ENCODE results near the gene GJC1. TPM values are rescaled to one million over a fixed set of nuclear protein-coding genes. Genes with fewer than 3 reads are reported as not detected.

Gene GJC1
- 19.9 TPM for total RNA-seq

DNA sequence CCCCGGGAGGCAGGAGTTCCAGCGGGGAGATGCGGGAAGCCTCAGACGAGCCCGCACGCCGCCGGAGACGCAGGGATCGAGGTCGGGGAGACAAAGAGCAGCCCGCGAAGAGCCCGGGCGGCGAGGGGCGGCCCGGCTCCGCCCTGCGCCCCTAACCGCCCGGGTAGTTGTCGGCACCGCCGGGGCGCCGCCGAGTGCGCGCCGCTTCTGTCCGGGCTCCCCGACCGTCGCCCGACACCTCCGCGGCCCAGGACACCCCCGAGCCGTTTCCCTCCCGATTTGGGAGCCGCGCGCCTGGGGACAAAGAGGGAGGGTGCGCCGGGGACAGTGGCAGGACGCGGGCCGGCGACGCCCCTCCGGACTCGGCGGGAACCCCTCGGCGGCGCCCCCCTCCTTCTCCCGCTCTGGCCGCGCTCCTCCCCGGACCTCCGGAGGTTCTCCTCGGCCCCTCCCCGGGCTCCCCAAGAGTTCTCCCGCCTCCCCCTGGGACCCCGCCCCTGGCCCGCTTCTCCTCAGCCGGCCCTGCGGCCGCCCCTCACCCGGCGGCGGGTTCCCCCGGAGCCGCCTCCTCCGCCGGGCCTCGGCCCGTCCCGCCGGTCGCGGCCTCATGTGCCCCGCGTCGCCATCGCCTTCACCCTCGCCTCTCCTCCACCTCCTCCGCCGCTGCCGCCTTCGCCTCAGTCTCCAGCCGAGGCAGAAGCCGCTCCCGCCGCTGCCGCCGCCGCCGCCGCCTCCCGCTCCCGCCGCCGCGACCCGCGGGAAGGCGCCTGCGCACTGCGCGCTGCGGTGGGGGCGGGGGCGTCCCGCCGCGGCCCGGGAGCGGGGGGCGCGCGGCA, at the start of gene GJC1:
Gene GJC1, minus strand, starts transcription at position 765 of the 836 bp plus-strand sequence. CDS start 24,470 bp downstream, outside the sequence.
- no peak for DNase-seq

GRCh38 chr17:44879376-44879775, 49.3 kb upstream of the GJC1 start:
- no peak for DNase-seq

GRCh38 chr17:44878627-44879221, 48.6 kb upstream of the GJC1 start:
- peak; percentile 35 for DNase-seq

- DNase-seq, result no peak
Observed at GRCh38 chr17:44877121-44877520, 47.0 kb upstream of the GJC1 start.

DNA sequence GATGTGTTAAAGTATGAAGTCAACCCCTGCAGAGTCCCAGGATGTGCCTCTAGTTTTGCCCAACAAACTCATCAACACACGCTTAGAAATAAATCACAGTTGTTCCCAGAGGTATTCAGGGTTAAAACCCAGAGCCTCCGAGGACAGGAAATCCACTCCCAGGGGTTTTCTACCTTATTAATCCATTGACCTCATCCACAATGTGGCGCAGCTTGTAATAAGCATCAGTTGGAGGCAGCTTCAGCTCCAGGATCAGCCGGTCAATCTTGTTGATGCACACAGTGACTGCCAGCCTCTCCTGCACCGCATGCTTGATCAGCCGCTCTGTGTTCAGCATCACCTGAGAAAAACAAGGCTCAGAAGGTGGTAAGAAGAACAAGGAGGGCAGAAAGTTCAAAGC, 45.7 kb upstream of the GJC1 start:
- no peak for DNase-seq

DNA sequence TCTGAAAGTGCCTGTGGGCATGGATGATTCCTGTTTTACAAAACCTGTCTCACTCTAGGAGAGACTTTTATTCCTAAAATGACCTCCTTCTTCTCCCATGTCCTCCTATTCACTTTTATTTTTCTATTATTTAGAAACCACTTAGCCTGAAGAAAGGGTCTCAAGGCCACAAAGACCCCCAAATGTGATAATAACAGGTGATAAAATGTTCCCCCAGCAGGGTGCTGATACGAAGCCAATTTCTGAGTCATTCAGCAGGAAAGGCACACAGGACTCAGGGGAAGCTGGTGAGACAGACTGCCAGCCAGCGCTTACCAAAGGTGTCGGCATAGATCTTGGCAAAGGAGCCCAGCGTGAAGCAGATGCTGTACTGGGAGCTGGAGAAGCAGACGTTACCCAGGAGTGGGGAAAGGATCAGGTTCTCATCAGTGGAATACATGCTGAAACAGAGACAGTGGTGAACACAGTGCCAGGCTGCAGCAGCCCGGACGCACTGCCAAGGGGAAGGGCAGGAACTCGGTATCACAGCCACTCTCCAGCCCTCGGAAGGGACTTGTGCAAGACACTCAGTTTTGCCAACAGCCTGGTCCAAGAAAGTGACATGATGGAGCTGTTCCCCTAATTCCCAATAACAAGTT, 42.2 kb upstream of the GJC1 start:
- no peak for DNase-seq

- no peak for DNase-seq
Observed at GRCh38 chr17:44871556-44871955, 41.5 kb upstream of the GJC1 start.

- no peak for DNase-seq
Observed at GRCh38 chr17:44867841-44868240, 37.8 kb upstream of the GJC1 start.

GRCh38 chr17:44865931-44866330, 35.8 kb upstream of the GJC1 start:
- peak; percentile 74 for DNase-seq

DNA sequence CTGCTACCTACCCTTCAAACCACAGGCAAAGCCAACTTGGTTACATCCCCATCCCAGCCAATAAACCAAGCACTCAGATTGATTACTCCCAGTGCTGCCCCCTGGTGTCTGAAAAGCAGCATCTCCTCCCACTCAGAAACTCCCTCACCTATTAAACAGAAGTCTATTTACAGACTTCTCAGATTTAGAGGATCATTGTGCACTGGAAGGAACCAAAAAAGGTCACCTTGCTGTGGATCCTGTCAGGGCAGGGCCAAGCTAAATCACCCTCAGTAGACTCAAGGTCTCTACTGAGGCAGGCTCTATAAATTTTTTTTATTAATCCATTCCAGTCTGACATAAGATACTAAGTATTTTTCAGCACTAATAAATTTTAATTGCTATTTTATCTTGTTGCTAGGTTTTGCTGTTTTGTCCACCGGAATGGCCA, 35.2 kb upstream of the GJC1 start:
- peak; percentile 44 for DNase-seq

DNA sequence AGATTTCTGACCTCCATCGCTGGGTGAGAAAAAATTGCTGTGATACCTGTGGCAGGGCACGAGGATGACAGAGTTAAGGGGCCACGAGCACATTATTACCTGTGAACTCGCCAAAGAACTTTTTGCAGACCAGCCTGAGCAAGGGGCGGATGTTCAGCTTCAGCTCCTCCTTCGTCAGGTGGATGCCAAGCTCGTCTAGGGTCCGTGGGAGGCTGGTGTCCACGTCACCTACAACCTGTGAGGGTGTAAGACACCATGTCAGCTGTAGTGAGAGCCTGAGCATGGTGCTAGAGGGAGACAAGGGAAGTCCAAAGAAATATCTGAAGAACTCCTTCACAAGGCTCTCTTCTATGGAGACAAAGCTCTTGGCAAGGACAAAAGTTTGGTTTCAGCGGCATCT, 34.7 kb upstream of the GJC1 start:
- DNase-seq, result no peak

DNA sequence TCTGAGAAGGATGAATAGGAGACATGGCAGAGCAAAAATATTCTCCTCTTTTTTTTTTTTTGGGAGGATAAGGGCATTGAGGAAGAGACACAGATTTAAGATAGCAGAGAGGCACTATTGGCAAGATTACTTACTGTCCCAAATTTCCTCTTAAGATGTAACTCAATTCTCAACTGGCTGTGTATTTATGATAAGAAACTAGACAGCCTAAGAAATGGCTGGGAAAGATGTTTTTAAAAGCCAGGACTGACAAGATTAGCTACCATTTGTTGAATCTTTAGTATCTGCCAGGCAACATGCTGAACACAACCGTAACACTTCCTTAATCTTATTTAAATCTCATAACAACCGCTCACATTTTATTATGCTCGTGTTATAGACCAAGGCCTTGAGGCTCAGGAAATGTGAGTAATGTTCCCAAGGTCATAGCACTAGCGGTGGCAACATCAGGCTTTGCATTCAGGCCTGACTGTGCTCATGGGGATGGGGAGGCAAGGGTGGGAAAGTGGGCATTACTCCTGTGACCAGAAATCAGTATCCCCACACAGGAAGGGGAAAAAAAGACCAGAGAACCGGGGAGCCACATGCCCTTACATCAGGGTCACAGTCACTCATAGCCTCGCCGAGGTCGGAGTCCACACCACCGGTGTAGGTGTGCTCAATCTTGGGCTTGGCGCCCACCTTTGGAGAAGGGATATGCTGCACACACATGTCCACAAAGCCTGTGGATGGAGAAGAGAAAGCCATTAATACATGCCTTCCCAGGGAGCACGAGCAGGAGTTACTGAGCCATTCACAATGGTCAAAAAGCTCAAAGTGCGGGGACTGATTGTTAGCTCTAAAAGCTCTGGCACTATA, 33.2 kb upstream of the GJC1 start:
- no peak for DNase-seq

DNA sequence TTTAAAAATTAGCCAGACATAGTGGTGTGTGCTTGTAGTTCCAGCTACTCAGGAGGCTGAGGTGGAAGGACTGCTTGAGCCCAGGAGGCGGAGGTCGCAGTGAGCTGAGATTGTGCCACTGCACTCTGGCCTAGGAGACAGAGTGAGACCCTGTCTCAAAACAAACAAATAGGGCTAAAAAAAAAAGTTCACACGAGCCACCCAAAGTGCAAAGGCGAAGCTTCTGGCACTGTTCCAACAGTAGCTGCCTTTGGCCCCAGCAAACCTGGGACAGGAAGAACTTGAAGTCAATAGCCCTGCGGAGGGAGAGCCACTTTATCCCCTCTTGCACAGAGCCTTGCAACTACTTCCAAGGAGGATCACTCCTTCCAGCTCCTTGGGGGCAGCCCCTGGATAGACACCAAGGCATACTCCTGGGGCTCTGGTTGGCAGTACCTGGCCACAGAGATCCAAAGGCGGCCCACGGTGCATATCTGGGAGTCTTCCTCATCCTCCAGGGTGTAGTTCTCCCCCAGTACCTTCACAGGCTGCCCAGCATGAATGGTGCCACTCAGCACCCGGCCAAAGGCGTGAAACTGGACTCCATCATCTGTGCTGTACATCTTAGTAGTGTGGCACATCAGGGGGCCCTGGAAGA, 32.3 kb upstream of the GJC1 start:
- DNase-seq, result no peak

- DNase-seq, result no peak
Observed at GRCh38 chr17:44859701-44860100, 29.6 kb upstream of the GJC1 start.

DNA sequence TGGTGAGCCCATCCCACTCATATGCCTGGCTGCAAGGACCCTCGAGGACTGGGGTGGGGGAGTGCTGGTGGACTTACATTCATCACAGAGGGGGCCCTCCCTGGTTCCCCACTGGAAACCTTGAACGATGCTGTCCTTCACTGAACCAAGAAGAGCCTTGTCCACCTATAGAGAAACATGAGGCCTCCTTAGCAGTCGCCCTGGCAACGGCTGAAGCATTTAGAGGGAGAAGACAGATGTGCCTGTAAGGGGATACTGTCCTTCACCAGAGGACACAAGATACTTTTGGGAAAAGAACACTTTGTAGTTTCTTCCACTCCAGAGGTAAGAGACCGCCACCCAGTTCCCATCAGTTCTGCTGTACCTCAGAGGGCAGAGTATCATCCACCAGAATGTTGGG, 24.1 kb upstream of the GJC1 start:
- no peak for DNase-seq

DNA sequence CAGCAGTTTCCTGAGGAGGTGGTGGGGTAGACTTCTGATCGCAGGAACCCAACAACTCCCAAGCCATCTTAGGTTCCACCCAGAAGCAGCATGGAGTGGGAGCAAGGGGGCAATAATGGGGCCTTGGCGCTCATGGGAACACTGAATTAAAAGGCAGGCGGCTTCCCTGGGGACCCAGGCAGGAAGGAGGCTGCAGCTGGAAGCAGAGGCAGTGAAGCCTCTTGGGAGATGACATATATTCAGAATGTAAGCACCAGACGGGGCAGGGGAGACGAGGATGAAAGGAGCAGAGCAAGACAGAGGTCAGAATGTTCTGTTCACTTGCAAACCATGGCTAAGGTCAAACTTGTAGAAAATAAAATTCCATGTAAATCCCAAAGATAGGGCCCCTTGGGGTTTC, 20.5 kb upstream of the GJC1 start:
- no peak for DNase-seq

DNA sequence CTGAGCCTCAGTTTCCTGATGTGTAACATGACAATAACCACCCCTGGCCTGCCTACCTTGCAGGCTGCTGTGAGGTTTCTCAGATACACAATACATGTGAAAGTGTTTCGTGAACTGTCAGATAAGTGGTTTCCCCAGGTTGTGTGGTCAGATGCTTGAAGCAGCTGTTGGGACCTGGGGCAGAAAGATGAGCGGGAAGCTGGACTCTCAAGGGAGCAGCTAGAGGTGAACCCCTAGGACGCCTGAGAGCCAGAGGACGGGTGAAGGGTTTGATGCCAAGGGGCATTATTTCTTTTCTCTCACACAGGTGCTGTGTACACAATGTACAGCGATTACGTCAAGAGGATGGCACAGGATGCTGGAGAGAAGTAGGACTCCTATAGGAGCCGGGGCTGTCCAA, 19.9 kb upstream of the GJC1 start:
- DNase-seq, result no peak

- DNase-seq, result no peak
Observed at GRCh38 chr17:44848961-44849489, 18.9 kb upstream of the GJC1 start.

DNA sequence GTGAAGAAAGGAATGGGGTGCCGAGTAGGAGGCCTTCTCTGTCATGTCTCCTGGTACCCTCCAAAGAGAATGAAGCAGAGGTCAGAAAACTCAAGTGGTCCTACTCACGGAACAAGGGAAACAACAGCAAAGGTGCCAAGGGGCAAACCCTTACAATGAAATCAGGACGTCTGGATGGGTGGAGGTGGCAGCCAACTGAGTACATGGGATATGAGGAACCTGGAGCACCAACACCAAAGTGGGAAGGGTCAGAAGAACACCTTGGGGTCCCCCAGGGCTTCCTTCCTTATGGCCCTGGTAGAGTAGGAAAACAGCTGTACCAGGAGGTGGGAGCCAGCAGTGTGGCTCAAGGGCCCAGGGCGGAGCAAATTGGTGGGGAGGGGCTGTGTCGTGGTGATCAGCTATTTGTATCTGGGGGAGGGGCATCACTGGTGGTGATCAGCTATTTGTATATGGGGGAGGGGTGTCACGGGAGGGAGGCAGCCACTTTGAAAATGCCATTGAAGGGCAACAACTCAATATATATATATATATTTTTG, 18.2 kb upstream of the GJC1 start:
- no peak for DNase-seq

GRCh38 chr17:44847586-44847985, 17.5 kb upstream of the GJC1 start, which contains the start of gene HIGD1B:
HIGD1B (plus strand) TSS chr17:44847883; CDS start chr17:44848153, 270 bp downstream.
- DNase-seq, result no peak

GRCh38 chr17:44846206-44846605, 16.1 kb upstream of the GJC1 start:
- no peak for DNase-seq

All from skin of body (tissue), 2 donors.